Inflammatory macrophage treated with lipopolysaccharide for 4 hours (primary cell): ENCODE results near the gene MAPK11.

Source experiments
- DNase-seq: peaks from one replicate; pipeline ENCODE4 v3.0.0-alpha.2; 2020

Gene MAPK11

GRCh38 chr22:50307890-50308596, 37.9 kb upstream of the MAPK11 start:
- no peak for DNase-seq

DNA sequence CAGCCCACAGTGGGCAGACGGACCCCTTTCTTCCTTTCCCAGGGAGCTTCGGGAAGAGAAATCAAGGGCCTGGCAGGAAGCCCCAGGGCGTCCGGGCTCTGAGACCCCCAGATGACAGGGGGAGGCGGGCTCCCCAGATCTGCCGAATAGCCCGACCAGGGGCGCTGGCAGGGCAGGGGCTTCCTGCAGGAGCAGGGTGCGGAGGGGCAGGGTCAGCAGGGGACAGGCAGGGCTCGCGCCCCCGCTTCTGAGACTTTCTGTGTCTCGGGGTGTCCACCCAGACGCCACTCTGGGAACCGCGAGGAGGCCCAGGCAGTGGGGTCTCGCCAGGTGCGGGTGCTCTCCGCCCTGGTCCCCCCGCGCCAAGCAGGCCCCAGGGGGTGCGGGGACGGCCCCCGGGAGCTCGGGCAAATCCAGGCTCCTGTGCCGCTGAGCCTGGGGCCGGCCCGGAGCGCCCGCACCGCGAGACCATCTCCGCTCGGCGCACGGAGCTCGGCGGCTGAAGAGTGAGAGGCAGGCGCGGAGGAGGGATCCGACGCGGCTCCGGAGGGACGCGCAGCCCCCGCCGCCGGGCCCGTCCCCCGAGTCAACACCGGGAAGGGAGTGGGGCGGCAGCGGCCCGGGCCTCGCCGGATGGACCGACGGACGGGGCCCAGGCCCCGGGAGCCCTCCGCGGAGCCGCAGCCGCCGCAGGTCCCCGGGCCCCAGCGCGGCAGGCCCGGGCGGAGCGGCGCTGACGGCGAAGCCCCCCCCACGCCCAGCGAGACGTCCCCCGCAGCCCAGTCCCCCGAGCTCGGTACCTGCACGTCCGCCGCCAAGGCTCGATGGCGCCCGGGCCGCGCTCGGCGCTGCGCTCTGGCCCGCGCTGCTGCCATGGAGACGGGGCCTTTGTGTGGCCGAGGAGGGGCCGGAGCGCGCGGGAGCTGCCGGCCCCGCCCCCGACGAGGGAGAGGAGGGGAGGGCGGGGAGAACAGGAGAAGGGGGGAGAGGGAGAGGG, 36.9 kb upstream of the MAPK11 start, which contains the start of gene PLXNB2:
PLXNB2 (minus strand) TSS at position 894 of the 997 bp plus-strand sequence. CDS start 17,062 bp downstream, outside the sequence.
- peak; percentile 67 for DNase-seq

GRCh38 chr22:50305923-50306566, 35.9 kb upstream of the MAPK11 start:
- DNase-seq: peak; percentile 96

GRCh38 chr22:50305393-50305922, 35.3 kb upstream of the MAPK11 start:
- no peak for DNase-seq

- peak; percentile 85 for DNase-seq
Measured at GRCh38 chr22:50304528-50305392, 34.6 kb upstream of the MAPK11 start.

- peak; percentile 72 for DNase-seq
Measured at GRCh38 chr22:50303848-50304527, 33.8 kb upstream of the MAPK11 start.

- DNase-seq: no peak
Measured at GRCh38 chr22:50303515-50303847, 33.3 kb upstream of the MAPK11 start.

DNA sequence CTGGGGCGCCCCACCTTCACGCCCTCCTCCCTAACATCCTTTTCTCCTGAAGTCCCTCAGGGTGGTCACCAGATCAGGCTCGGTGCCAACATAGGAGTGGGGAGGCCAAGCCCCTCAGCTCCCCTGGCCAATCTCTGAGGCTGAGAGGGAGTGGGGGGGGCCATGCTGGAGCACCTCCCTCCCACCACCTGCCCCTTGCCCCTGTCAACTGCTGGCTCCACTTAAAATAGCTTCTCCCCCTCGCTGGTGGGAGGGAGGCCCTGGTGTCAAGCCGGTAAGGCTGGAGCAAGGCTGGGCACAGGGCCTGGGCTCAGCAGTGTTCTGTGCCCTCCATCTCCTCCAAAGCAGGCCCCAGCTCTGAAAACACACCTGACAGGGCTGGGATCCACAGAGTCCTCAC, 32.4 kb upstream of the MAPK11 start:
- DNase-seq: no peak

DNA sequence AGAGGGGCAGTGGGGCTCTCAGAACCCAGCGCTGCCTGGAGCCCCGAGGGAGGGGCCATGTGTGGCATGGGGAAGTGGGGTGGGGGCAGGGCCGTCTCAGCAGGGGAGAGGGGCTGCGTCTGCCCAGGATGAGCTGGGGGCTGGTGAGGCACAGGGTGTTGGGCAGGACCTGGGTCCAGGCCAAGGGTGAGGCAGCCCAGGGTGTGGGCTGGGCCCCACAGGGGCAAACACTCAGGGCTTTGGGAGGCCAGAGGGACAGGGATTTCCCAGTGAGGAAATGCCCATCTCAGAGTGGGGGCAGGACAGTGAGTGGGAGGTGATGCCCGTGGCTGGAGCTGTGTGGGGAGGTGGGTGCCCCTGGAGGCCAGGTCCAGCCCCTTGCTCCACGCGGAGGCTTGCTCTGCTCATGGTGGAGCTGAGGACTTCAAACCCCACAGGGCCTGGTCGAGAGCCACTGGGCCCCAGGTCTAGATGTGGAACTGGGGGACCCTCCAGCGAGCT, 31.9 kb upstream of the MAPK11 start:
- DNase-seq: peak; percentile 69

DNA sequence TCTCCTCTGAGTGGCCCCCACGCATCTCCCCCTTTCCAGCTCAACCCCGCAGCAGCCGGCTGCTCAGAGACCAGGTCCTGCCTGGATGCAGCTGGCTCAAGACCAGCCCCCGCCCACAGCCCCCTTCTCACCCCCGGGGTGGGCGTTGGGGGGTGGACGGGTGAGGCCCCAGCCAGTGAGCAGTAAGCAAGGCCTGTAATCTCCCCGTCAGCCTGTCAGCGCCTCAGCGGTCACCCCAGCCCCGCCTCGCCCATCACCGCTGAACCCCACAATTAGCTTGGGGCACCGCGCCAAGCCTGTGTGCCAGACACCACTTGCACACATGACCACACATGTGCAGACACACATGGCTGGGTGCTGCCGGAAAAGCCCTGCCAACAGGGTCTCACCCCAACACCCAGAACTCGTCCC, 31.4 kb upstream of the MAPK11 start:
- no peak for DNase-seq

DNA sequence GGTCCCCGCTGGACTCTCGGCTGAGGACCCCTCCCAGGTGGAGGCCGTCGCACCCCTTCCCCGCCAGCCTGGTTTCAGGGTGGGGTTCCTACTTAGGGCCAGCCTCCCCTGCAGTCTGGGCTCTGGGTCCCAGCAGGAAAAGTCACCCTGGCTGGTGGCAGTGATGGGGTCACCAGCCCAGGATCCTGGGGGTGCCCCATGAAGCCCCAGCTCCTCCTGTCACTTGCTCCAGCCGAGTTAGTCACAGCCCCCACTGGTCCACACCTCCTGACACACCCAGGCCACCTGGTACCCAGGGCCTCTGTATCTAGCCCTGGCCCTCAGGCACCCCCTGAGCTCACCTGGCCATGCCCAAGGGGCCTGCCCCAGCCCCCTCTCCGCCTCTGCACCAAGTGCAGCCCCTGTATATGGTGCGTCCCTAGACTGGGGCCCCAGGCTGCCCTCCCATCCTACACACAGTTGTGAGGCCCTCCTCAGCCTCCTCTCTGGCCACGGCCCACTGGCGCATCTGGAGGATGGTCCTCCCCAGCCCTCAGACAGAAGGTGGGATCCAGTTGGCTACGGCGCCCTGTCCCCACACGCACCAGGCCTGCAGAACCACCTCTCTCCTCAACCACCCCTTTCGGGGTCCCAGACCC, 30.6 kb upstream of the MAPK11 start:
- no peak for DNase-seq

DNA sequence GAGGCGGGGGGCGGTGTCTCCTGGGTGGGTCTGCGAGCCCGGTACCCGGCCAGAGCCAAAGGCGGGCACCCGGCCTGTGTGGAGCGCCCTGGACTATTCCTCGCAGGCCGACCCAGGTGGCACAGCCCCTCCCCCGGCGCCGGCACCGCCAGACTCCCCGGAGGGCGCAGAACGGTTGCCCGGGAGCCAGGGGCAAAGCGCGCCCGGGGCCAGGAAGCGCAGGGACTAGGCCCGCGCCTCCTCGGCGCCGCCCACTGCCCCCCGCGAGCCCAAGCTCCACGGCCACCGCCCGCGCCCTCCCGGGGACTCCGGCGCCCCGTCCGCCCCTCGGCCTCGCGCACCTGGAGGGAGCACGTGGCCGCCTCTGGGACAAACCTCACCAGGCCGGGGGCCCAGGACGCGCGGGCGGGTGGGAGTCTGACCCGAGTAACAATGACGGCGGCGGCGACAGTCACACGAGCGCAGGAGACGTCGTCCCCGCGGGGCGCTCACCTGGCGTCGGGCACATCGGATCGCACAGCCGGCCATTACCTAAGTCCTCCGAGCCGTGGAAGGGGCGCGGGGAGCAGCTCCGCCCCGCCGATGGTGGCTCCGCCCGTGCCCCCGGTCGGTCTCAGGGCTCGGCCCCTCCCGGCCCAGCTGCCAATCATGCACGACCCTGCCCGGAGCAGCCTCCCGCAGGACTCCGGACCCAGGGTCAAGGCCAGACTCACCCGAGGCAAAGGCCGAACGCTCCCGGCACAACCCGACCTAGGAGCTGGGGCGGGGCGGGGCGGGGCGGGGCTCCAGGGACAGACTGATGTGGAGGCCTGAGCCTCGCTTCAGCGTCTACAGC, 29.8 kb upstream of the MAPK11 start:
- no peak for DNase-seq

DNA sequence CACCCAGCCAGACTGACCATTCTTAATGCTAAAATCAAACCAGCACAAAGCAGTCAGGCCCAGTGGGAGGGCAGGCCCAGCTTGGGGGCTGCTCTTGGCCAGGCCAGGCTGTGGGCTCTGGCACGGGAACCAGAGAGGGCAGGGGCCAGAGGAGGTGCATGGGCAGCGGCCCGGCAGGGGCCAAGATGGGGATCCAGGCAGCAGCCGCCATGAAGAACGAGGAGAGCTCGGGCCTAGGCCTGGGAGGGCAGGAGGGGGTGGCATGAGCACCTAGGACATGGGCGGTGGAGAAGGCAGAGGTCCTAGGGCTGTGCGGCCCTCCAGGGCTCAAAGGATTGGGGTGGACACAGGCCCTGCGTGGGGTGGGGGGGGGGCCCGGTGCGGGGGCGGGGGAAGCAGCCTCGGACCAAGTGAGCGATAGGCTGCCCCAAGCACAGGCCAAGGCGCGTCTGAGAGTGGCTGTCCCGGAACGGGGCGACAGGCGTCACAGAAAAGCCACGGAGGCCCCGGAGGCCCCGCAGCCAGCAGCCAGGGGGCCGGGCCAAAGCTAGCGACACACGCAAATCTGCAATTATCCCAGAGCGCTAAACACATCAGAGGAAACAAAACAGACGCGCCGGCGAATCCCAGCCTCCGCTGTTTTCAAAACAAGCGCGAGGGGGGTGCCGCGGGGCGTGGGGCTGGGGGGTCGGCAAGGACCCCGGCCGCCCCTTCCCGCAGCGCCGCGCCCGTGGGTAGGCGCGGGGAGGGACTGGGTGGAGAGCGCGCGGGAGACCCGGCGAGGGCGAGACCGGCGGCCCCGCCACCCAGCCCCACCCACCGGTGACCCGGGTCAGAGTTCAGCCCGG, 29.0 kb upstream of the MAPK11 start:
- DNase-seq: no peak

- no peak for DNase-seq
Measured at GRCh38 chr22:50298266-50298637, 28.1 kb upstream of the MAPK11 start.

DNA sequence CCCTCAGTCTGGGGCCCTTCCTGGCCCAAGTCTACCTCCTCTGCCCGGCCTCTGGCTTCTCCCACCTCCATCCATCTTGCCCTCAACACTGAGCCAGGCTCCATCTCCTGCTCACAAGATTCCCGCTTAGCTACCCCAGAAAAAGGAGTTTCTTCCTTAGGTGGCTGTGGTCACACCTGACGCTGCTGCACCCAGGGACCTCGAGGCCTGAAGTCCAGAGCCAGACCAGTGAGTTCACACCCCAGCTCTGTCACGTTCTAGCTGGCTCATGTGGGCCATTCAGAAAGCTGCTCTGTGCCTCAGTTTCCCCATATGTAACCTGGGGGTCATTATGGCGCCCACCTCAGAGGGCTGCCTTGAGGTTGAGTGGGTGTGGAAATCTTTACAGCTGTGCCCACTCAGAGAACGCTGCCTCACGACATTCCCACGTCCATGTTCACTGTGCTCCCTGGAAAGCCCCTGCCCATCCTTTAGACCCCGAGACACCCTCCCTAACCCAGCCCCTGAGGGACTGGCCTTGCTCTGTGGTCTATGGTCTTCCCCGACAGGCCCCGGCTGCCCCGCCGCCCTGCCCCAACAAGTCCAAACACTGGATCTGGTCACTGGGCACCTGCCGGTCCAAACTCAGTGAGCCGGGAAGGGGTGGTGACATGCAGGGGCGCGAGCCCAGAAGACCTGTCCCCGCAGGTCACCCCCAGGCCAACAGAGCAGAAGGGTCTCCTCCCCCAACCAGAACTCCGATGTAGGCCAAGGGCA, 27.5 kb upstream of the MAPK11 start:
- no peak for DNase-seq

DNA sequence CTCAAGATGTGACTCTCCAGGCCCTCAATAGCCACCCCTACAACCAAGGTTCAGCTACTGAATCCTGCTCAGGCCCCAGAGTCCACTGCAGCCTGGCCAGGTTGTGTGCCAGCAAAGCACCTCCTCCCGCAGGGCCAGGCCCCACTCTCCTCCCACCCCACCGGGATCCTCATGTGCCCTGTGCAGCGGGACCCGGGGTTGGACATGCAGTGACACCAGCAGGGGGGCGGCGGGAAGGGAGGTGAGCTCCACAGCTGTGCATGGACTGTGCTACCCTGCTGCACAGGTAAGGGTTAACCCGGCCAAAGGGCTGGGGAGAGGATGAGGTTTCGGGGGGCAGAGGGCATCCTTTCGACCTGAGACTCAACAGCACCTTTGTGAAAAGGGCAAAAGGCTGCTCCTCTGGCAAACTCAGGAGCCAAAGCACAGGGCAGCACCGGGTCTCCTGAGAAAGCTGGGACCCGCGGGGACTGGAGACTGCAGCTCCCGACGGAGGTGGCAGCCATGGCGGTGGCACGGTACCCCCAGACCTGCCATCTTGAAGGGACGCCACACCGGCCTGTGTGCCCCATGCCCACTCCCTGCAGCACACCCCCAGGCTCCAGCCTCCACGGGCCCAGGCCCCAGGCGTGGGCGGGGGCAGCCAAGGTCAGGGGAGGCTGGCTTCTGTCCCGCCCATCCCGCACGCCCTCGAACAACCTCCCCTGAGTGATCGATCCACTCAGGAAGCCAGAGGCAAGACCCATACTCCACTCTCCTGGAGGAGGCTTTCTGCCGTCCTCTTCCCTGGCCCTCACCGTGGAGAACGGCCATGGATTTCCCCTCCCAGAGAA, 26.7 kb upstream of the MAPK11 start:
- DNase-seq: no peak

GRCh38 chr22:50294319-50294656, 24.1 kb upstream of the MAPK11 start:
- no peak for DNase-seq
